ENCODE measurements around the gene CEBPA.

Gene CEBPA

GRCh38 chr19:33345163-33345562, 42.8 kb upstream of the CEBPA start:
- TF ChIP-seq, protein P1, sequence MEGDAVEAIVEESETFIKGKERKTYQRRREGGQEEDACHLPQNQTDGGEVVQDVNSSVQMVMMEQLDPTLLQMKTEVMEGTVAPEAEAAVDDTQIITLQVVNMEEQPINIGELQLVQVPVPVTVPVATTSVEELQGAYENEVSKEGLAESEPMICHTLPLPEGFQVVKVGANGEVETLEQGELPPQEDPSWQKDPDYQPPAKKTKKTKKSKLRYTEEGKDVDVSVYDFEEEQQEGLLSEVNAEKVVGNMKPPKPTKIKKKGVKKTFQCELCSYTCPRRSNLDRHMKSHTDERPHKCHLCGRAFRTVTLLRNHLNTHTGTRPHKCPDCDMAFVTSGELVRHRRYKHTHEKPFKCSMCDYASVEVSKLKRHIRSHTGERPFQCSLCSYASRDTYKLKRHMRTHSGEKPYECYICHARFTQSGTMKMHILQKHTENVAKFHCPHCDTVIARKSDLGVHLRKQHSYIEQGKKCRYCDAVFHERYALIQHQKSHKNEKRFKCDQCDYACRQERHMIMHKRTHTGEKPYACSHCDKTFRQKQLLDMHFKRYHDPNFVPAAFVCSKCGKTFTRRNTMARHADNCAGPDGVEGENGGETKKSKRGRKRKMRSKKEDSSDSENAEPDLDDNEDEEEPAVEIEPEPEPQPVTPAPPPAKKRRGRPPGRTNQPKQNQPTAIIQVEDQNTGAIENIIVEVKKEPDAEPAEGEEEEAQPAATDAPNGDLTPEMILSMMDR (conservative IDR thresholded peaks at IDR 0.05), result no peak
- no peak for TF ChIP-seq ZFX (IDR thresholded peaks at IDR 0.05)
- no peak overlapping the region for H3K27ac ChIP-seq

- H3K27ac ChIP-seq, result no peak overlapping the region
- TF ChIP-seq, protein P1 (conservative IDR thresholded peaks at IDR 0.05), result no peak
- no peak for TF ChIP-seq ZFX (IDR thresholded peaks at IDR 0.05)
These were observed 42.2 kb upstream of the CEBPA start for GRCh38 chr19:33344573-33344925.

DNA sequence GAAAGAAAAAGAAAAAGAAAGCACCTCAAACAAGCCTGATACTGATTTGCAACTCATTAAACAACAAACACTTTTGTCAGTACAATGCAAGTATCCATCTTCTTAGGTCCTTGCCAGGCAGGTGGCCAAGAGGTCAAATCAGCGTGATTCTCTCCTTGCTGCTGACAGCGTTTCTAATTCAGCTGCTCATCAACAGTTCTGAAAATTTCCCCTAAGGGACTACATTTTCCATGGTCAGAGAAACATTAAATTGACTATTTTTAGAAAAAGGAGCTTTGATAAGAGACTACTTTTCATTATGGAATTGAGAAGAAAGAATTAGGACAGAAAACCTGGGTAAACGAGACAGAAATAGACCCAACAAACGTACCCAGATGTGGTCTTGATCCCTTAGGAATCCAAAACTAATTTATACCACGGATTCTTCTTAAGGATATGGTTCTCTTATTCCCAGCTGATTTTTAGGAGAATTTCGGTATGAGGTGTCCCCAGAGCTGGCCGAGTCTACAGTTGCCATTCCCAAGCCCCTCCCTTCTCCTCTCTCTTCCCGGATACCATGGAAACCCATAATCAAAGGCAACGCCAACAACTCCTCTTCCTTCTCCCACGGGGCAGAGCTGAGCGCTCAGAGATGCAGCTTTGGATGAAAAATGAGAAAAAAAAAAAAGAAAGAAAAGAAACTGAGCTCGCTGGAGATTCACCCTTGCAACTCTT, 41.7 kb upstream of the CEBPA start:
- no peak overlapping the region for H3K27ac ChIP-seq
- TF ChIP-seq ZFX (IDR thresholded peaks at IDR 0.05), result no peak
- TF ChIP-seq, protein P1 (conservative IDR thresholded peaks at IDR 0.05), result no peak

DNA sequence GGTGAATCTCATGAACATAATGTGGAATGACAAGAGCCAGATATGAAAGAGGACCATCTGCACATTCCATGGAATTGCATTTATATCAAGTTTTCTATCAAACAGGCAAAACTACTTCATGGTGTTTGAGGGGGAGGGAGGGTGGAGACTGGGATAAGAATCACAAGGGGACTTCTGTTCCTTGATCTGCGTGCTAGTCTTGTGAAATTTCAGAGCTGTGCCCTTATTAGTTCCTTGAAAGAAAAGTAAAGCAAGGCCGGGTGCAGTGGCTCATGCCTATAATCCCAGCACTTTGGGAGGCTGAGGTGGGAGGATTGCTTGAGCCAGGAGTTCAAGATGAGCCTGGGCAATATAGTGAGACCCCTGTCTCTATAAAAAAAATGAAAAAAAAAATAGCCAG, 41.0 kb upstream of the CEBPA start:
- no peak overlapping the region for H3K27ac ChIP-seq
- TF ChIP-seq, protein P1 (conservative IDR thresholded peaks at IDR 0.05), result no peak
- no peak for TF ChIP-seq ZFX (IDR thresholded peaks at IDR 0.05)

- H3K27ac ChIP-seq, result no peak overlapping the region
- no peak for TF ChIP-seq ZFX (IDR thresholded peaks at IDR 0.05)
- TF ChIP-seq, protein P1 (conservative IDR thresholded peaks at IDR 0.05), result no peak
These were observed 38.7 kb upstream of the CEBPA start for GRCh38 chr19:33340991-33341390.

DNA sequence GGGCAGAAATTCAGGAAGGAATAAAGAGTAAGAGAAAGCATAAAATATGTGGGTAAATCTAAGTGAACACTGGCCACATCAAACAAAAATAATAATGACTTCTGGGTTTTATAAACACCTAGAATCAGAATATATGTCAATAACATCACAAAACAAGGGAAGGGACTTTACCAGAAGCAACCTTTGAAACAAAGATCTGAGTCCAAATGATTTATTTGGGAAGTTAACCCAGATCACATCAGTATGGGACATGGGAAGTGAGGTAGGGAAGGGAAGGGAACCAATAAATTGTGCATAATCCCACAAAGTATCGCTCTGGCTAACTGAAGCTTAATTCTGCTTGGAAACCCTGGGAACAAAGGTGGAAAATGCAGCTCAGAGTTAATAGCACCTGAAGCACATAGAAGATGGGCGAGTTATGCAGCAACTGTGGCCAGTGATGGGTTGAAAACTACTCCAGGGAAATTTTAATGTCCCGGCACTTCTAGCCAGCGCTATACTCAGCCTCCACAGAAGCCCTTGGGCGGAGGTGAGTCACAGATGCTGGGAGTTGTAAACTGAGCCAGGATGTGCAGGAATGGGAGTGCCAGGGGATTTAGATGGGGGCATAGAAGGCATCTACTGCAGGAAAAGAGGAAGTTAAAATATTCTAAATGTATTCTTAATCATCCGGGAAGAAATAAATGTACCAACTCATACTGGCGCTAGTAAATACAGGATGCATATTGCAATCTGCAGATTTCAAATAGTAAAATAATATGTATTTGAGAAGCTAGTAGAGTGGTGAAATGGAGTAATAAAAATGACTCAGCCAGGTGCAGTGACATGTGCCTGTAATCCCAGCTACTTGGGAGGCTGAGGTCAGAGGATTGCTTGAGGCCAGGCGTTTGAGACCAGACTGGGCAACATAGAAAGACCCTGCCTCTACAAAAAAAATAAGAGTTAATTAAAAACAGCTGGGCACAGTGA, 37.0 kb upstream of the CEBPA start:
- TF ChIP-seq ZFX (IDR thresholded peaks at IDR 0.05), result no peak
- TF ChIP-seq, protein P1 (conservative IDR thresholded peaks at IDR 0.05), result no peak
- H3K27ac ChIP-seq, result no peak overlapping the region

DNA sequence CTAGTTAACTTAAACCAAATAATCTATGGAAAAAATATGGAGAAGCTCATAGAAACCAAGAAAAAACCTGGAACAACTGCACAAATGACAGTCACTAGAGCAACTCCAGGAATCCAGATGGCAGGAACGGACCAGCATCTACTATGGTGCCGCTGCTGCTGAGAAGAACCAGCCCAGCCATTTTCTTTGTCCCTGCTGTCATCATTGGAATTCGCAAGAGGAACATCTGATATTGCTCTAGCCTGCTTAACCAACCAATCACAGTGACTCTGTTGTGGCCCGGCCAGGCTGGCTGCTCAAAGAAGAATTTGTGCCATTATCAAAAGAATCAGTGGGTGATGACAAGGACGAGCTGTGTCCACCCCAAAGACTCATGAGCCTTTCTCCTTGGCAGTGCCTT, 33.1 kb upstream of the CEBPA start:
- H3K27ac ChIP-seq, result no peak overlapping the region
- TF ChIP-seq ZFX (IDR thresholded peaks at IDR 0.05), result no peak
- TF ChIP-seq, protein P1 (conservative IDR thresholded peaks at IDR 0.05), result no peak

Measured in C4-2B (cell line).